Measurements from ENCODE around the gene PRPF31.

- TF ChIP-seq CTCF (IDR thresholded peaks at IDR 0.05), result no peak
- TF ChIP-seq POLR2A (IDR thresholded peaks at IDR 0.05), result no peak
Measured at GRCh38 chr19:54180691-54181091, 65.1 kb downstream of the PRPF31 start.
